Subcutaneous adipose tissue (tissue), 4 donors: Measurements from ENCODE around the gene TMEFF2. TPM values are rescaled to one million over a fixed set of nuclear protein-coding genes. Genes with fewer than 3 reads are reported as not detected.

Source experiments
- total RNA-seq, 4 donors: library from RNA; depleted of rRNA; stranded (reverse); fragments of >200 nt; gene quantifications; one replicate each; pipeline ENCODE4 v1.1.0, GENCODE V29; 2016
- TF ChIP-seq, protein P1 (sequence below): fragments of 450-650 bp; IDR thresholded peaks from one replicate; pipeline ENCODE4 v1.5.1; 2016; ENCODE audit warnings: low read depth, mild to moderate bottlenecking, control low read depth, antibody characterized with exemption, moderate library complexity

TMEFF2 gene
- total RNA-seq, 4 donors from 2014 or later, result 0.22 TPM; not detected in 3

- TF ChIP-seq, protein P1, sequence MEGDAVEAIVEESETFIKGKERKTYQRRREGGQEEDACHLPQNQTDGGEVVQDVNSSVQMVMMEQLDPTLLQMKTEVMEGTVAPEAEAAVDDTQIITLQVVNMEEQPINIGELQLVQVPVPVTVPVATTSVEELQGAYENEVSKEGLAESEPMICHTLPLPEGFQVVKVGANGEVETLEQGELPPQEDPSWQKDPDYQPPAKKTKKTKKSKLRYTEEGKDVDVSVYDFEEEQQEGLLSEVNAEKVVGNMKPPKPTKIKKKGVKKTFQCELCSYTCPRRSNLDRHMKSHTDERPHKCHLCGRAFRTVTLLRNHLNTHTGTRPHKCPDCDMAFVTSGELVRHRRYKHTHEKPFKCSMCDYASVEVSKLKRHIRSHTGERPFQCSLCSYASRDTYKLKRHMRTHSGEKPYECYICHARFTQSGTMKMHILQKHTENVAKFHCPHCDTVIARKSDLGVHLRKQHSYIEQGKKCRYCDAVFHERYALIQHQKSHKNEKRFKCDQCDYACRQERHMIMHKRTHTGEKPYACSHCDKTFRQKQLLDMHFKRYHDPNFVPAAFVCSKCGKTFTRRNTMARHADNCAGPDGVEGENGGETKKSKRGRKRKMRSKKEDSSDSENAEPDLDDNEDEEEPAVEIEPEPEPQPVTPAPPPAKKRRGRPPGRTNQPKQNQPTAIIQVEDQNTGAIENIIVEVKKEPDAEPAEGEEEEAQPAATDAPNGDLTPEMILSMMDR, result no peak
Observed at GRCh38 chr2:191942739-191943103, 252.0 kb downstream of the TMEFF2 start.

GRCh38 chr2:191942090-191942738 is 252.5 kb downstream of the TMEFF2 start:
- TF ChIP-seq, protein P1, result no peak

DNA sequence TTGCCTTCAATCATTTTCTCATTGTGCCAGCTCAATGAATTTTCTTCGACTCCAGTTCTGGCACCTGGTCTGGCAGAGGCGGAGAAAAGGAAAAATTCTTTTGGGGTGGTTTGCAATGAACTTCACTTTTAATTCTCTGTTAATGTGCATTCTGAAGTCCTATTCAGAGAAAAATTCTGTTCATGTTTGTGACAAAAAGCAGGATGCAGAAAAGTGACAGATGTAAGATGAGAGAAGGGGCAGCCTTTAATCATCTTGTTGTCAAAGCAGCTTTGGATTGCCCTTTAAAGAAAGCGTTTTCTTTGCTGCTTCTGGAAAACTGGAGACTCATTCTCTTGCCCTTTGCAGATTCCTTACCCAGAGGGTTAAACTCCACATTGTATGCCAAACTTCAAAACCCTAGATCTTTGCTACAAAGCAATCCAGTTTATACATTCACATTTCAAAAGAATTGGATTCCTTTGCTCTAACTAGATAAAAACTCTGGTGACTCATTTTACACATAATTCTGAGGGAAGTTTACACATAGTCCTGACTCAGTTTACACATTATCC is 253.3 kb downstream of the TMEFF2 start:
- TF ChIP-seq, protein P1, result no peak

DNA sequence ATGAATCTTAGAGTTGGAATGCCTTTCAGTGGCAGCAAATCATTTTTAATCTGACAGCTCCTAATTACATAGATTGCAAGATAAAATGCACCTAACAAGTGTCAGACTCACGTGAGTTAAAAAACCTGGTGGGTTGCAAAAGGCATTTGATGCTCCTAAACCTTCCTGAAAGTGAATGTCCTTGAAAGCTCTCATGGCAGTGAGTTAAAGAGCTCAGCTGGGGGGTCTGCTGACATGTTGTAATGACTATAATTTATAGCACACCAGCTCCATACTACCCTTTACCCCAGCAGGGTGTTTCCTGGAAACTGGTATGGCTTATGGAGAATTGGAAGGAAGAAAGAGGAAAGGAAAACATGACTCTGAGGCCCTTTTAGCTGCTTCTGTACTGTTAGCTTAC is 256.0 kb downstream of the TMEFF2 start:
- TF ChIP-seq, protein P1, result no peak

DNA sequence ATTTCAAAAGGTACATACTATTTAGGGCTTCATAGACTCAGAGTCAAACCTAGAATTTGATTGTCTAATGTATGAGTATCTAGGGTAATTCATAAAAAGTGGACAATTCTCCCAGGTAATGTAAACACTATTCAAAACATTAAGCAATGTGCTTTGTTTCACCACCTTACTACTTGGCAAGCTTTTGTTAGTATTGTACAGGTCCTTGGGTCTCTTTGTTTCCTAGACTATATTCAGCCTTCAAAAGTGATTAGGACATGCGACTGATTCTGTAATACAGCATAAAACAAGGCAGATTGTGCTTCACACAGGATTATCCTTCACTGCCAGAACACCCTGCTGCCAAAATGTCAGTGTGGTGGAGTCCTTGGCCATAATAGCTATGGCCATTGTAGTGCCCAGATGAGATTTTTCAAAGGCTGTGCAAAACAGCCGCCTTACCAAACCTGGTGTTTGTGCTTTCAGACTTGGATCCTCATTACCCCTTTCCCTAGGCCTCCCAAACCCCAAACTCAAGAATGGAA is 257.8 kb downstream of the TMEFF2 start:
- TF ChIP-seq, protein P1, result no peak

DNA sequence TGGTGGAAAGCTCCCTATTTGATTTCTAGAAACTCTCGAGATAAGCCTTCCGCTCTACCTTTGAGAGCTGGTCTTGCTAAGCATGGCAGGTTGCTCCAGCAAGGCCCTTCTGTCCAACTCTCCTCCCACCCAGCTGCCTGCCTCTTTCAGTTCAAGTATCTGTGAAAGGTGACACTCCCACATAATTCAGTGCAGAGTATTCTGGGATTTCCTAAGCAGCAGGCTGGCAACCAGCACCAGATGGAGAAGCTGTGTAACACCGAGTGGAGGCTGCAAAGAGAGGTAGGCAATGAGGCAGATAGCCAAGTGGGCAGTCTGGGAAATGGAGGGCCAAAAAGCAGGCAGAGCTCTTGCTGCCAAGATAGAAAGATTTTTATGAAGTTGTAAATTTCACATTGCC is 259.5 kb downstream of the TMEFF2 start:
- TF ChIP-seq, protein P1, result no peak

GRCh38 chr2:191933307-191934105 is 261.2 kb downstream of the TMEFF2 start:
- TF ChIP-seq, protein P1, result no peak
